WTC11 (cell line): ENCODE results near the gene TMEM63C.

Experiments
- HMGA2 ChIP-seq: fragments of 250-450 bp; sonication (Bioruptor Pico); IDR thresholded peaks from 2 replicates; pipeline ENCODE4 v1.4.0; 2021; ENCODE audit warnings: mild to moderate bottlenecking, moderate library complexity
- NFYB ChIP-seq: sonication (generic); formaldehyde crosslinking; conservative IDR thresholded peaks from 2 replicates; pipeline ENCODE4 v1.8.0; 2022; ENCODE audit warnings: low read depth, missing genetic modification reagents
- SMAD3 ChIP-seq: sonication (generic); formaldehyde crosslinking; IDR thresholded peaks from 2 replicates; pipeline ENCODE4 v1.8.0; 2022; ENCODE audit warnings: missing genetic modification reagents, mild to moderate bottlenecking, borderline replicate concordance
- TEAD4 ChIP-seq: sonication (generic); formaldehyde crosslinking; IDR thresholded peaks from 2 replicates; pipeline ENCODE4 v1.8.0; 2022; ENCODE audit warnings: mild to moderate bottlenecking, missing genetic modification reagents
- TF ChIP-seq, protein P1 (sequence below): sonication (generic); formaldehyde crosslinking; IDR thresholded peaks from 2 replicates; pipeline ENCODE4 v1.8.0; 2023; ENCODE audit warnings: missing genetic modification reagents, mild to moderate bottlenecking, borderline replicate concordance
- TF ChIP-seq, protein P2 (sequence below): fragments of 200-600 bp; IDR thresholded peaks from 2 replicates; pipeline ENCODE4 v1.8.0; 2022; ENCODE audit warnings: antibody characterized with exemption
- TF ChIP-seq, protein P3 (sequence below): sonication (generic); formaldehyde crosslinking; IDR thresholded peaks from 2 replicates; pipeline ENCODE4 v1.8.0; 2023; ENCODE audit warnings: mild to moderate bottlenecking, missing genetic modification reagents
- TF ChIP-seq, protein P4 (sequence below): fragments of 250-450 bp; sonication (Bioruptor Pico); IDR thresholded peaks from 2 replicates; pipeline ENCODE4 v1.9.0; 2021; ENCODE audit warnings: mild to moderate bottlenecking

DNA sequence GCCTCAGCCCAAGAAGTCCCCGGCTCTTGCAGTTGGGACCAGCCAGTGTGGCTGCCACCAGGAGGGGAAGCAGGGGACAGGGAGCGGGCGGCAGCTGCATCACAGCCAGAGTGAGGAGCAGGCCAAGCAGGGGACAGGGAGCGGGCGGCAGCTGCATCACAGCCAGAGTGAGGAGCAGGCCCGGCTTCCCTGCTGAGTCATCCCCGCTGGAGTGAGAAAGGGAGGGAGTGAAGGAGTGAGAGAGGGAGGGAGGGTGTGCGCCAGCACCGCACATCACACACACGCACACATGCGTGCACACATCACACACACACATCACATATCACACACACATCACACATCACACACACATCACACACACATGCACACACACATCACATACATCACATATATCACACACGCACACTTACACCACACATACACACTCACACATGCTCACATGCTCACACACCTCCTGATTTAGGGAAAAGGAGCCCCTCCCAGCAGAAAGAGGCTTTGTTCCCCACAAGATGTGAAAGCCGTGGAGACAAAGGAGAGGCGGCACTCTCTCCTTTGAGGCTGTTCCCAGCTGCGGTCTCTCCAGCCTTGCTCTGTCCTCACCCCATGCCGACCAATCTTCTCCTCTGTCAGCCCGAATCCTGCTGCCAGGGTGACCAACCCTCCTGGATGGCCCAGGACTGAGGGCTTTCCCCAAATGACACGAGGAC, 23.3 kb upstream of the TMEM63C start:
- TF ChIP-seq TEAD4 (CRISPR knock-in tag) (no peak), HMGA2 (CRISPR knock-in tag) (no peak), SMAD3 (CRISPR knock-in tag) (no peak), NFYB (CRISPR knock-in tag) (no peak)
- TF ChIP-seq, protein P1, sequence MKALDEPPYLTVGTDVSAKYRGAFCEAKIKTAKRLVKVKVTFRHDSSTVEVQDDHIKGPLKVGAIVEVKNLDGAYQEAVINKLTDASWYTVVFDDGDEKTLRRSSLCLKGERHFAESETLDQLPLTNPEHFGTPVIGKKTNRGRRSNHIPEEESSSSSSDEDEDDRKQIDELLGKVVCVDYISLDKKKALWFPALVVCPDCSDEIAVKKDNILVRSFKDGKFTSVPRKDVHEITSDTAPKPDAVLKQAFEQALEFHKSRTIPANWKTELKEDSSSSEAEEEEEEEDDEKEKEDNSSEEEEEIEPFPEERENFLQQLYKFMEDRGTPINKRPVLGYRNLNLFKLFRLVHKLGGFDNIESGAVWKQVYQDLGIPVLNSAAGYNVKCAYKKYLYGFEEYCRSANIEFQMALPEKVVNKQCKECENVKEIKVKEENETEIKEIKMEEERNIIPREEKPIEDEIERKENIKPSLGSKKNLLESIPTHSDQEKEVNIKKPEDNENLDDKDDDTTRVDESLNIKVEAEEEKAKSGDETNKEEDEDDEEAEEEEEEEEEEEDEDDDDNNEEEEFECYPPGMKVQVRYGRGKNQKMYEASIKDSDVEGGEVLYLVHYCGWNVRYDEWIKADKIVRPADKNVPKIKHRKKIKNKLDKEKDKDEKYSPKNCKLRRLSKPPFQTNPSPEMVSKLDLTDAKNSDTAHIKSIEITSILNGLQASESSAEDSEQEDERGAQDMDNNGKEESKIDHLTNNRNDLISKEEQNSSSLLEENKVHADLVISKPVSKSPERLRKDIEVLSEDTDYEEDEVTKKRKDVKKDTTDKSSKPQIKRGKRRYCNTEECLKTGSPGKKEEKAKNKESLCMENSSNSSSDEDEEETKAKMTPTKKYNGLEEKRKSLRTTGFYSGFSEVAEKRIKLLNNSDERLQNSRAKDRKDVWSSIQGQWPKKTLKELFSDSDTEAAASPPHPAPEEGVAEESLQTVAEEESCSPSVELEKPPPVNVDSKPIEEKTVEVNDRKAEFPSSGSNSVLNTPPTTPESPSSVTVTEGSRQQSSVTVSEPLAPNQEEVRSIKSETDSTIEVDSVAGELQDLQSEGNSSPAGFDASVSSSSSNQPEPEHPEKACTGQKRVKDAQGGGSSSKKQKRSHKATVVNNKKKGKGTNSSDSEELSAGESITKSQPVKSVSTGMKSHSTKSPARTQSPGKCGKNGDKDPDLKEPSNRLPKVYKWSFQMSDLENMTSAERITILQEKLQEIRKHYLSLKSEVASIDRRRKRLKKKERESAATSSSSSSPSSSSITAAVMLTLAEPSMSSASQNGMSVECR, result no peak
- TF ChIP-seq, protein P2, sequence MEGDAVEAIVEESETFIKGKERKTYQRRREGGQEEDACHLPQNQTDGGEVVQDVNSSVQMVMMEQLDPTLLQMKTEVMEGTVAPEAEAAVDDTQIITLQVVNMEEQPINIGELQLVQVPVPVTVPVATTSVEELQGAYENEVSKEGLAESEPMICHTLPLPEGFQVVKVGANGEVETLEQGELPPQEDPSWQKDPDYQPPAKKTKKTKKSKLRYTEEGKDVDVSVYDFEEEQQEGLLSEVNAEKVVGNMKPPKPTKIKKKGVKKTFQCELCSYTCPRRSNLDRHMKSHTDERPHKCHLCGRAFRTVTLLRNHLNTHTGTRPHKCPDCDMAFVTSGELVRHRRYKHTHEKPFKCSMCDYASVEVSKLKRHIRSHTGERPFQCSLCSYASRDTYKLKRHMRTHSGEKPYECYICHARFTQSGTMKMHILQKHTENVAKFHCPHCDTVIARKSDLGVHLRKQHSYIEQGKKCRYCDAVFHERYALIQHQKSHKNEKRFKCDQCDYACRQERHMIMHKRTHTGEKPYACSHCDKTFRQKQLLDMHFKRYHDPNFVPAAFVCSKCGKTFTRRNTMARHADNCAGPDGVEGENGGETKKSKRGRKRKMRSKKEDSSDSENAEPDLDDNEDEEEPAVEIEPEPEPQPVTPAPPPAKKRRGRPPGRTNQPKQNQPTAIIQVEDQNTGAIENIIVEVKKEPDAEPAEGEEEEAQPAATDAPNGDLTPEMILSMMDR, result no peak
- TF ChIP-seq, protein P3, sequence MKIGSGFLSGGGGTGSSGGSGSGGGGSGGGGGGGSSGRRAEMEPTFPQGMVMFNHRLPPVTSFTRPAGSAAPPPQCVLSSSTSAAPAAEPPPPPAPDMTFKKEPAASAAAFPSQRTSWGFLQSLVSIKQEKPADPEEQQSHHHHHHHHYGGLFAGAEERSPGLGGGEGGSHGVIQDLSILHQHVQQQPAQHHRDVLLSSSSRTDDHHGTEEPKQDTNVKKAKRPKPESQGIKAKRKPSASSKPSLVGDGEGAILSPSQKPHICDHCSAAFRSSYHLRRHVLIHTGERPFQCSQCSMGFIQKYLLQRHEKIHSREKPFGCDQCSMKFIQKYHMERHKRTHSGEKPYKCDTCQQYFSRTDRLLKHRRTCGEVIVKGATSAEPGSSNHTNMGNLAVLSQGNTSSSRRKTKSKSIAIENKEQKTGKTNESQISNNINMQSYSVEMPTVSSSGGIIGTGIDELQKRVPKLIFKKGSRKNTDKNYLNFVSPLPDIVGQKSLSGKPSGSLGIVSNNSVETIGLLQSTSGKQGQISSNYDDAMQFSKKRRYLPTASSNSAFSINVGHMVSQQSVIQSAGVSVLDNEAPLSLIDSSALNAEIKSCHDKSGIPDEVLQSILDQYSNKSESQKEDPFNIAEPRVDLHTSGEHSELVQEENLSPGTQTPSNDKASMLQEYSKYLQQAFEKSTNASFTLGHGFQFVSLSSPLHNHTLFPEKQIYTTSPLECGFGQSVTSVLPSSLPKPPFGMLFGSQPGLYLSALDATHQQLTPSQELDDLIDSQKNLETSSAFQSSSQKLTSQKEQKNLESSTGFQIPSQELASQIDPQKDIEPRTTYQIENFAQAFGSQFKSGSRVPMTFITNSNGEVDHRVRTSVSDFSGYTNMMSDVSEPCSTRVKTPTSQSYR (CRISPR knock-in tag), result no peak
- TF ChIP-seq, protein P4, sequence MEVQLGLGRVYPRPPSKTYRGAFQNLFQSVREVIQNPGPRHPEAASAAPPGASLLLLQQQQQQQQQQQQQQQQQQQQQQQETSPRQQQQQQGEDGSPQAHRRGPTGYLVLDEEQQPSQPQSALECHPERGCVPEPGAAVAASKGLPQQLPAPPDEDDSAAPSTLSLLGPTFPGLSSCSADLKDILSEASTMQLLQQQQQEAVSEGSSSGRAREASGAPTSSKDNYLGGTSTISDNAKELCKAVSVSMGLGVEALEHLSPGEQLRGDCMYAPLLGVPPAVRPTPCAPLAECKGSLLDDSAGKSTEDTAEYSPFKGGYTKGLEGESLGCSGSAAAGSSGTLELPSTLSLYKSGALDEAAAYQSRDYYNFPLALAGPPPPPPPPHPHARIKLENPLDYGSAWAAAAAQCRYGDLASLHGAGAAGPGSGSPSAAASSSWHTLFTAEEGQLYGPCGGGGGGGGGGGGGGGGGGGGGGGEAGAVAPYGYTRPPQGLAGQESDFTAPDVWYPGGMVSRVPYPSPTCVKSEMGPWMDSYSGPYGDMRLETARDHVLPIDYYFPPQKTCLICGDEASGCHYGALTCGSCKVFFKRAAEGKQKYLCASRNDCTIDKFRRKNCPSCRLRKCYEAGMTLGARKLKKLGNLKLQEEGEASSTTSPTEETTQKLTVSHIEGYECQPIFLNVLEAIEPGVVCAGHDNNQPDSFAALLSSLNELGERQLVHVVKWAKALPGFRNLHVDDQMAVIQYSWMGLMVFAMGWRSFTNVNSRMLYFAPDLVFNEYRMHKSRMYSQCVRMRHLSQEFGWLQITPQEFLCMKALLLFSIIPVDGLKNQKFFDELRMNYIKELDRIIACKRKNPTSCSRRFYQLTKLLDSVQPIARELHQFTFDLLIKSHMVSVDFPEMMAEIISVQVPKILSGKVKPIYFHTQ, result no peak
